Measurements from ENCODE around the gene PIGW.

Gene PIGW

GRCh38 chr17:36509272-36509985, 25.4 kb upstream of the PIGW start:
- DNase-seq (ENCODE audit: low read depth), result no peak

- no peak for DNase-seq (ENCODE audit: low read depth)
These were observed 24.2 kb upstream of the PIGW start for GRCh38 chr17:36510636-36511035.

- no peak for DNase-seq (ENCODE audit: low read depth)
These were observed 23.6 kb upstream of the PIGW start for GRCh38 chr17:36511216-36511615.

- DNase-seq (ENCODE audit: low read depth), result no peak
These were observed 22.1 kb upstream of the PIGW start for GRCh38 chr17:36512641-36513040.

- no peak for DNase-seq (ENCODE audit: low read depth)
These were observed 19.9 kb upstream of the PIGW start for GRCh38 chr17:36514856-36515255.

- DNase-seq (ENCODE audit: low read depth), result no peak
These were observed 18.9 kb upstream of the PIGW start for GRCh38 chr17:36515837-36516236.

GRCh38 chr17:36523113-36523512, 11.7 kb upstream of the PIGW start:
- DNase-seq (ENCODE audit: low read depth), result no peak

GRCh38 chr17:36524428-36524876, 10.3 kb upstream of the PIGW start:
- no peak for DNase-seq (ENCODE audit: low read depth)

- DNase-seq (ENCODE audit: low read depth), result no peak
These were observed 9.7 kb upstream of the PIGW start for GRCh38 chr17:36525113-36525512.

GRCh38 chr17:36525888-36526287, 8.9 kb upstream of the PIGW start:
- no peak for DNase-seq (ENCODE audit: low read depth)

GRCh38 chr17:36527621-36528250, 7.1 kb upstream of the PIGW start:
- DNase-seq (ENCODE audit: low read depth), result no peak

GRCh38 chr17:36529121-36529520, 5.7 kb upstream of the PIGW start:
- DNase-seq (ENCODE audit: low read depth), result peak; percentile 22

- DNase-seq (ENCODE audit: low read depth), result no peak
These were observed 2.3 kb upstream of the PIGW start for GRCh38 chr17:36532435-36532975.

GRCh38 chr17:36533935-36534839, 600 bp upstream of the PIGW start:
- peak; percentile 11 for DNase-seq (ENCODE audit: low read depth)

GRCh38 chr17:36535669-36536081, 888 bp downstream of the PIGW start:
- no peak for DNase-seq (ENCODE audit: low read depth)

GRCh38 chr17:36540696-36541095, 5.9 kb downstream of the PIGW start:
- no peak for DNase-seq (ENCODE audit: low read depth)

- DNase-seq (ENCODE audit: low read depth), result no peak
These were observed 8.0 kb downstream of the PIGW start for GRCh38 chr17:36542755-36543154.

GRCh38 chr17:36544044-36544306, 9.2 kb downstream of the PIGW start:
- DNase-seq (ENCODE audit: low read depth), result peak; percentile 27

- DNase-seq (ENCODE audit: low read depth), result peak; percentile 52
These were observed 9.7 kb downstream of the PIGW start, which contains the start of gene GGNBP2 for GRCh38 chr17:36544307-36545076. TSS of gene GGNBP2 (plus strand) at chr17:36544919. CDS start at chr17:36545725, 806 bp downstream.

GRCh38 chr17:36545077-36545464, 10.3 kb downstream of the PIGW start:
- no peak for DNase-seq (ENCODE audit: low read depth)

GRCh38 chr17:36545465-36546417, 11.0 kb downstream of the PIGW start:
- peak; percentile 81 for DNase-seq (ENCODE audit: low read depth)
